AG04449 (cell line): ENCODE data around the gene CDH9.
"Not testable (repeated sequence)": the region's sequence is repeated elsewhere in the genome, so short reads cannot be mapped to it uniquely, and the experiment has no call there.

ENCODE experiments used
- CTCF ChIA-PET: fragments of 350-600 bp; formaldehyde crosslinking; extraction: SDS; loops from one replicate; lab custom pipeline; 2021; ENCODE audit warnings: antibody characterized with exemption; lab: Yijun Ruan, JAX
- POLR2A ChIA-PET: fragments of 400-600, 350-600 bp; formaldehyde crosslinking; extraction: SDS; loops from one replicate; lab custom pipeline; 2020; ENCODE audit warnings: antibody characterized with exemption, inconsistent platforms; lab: Yijun Ruan, JAX
- DNase-seq: peaks from one replicate; pipeline ENCODE4 v3.0.0-alpha.2; 2010; ENCODE audit warnings: low read depth, low spot score
- H3K4me3 ChIP-seq: 2 replicates; pipeline ENCODE4 v1.5.1; 2011; ENCODE audit warnings: low read depth, mild to moderate bottlenecking, control low read depth, low read length
- CTCF ChIP-seq: IDR thresholded peaks from one replicate; pipeline ENCODE4 v1.5.1; 2011; ENCODE audit warnings: mild to moderate bottlenecking, moderate library complexity, low read length, control low read depth, inconsistent platforms; ENCODE audit not compliant: insufficient read depth; ENCODE audit errors: missing control alignments

CDH9 gene

GRCh38 chr5:26877154-26877553 lies 161.2 kb downstream of the CDH9 start:
- no peak overlapping the region for H3K4me3 ChIP-seq
- POLR2A ChIA-PET, result no interaction called here
- CTCF ChIA-PET, result no interaction called here
- no peak for DNase-seq
- TF ChIP-seq CTCF, result no peak

GRCh38 chr5:26872337-26872736 lies 166.0 kb downstream of the CDH9 start:
- no peak overlapping the region for H3K4me3 ChIP-seq
- no peak for TF ChIP-seq CTCF
- ChIA-PET POLR2A (no interaction called here), CTCF (no interaction called here)
- no peak for DNase-seq

DNA sequence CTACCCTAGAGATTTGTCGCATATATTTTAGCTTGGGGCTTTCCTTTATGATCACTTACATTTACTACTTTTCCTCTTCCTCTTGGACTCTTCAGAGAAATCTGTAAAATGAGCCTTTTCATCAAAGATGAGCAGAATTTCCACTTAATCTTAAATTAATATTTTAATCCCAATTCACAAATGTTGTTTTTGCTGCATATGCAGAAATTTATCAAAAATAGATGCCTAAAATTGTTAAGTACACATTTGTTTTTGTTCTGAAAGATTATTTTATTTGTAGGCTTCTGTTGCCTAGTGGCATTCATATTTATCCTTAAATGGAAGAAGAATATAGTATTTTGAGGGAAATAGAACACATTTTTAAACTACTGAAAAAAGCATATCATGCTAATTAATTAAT lies 168.6 kb downstream of the CDH9 start:
- no peak overlapping the region for H3K4me3 ChIP-seq
- CTCF ChIA-PET, result no interaction called here
- DNase-seq, result no peak
- POLR2A ChIA-PET, result no interaction called here
- TF ChIP-seq CTCF, result no peak

DNA sequence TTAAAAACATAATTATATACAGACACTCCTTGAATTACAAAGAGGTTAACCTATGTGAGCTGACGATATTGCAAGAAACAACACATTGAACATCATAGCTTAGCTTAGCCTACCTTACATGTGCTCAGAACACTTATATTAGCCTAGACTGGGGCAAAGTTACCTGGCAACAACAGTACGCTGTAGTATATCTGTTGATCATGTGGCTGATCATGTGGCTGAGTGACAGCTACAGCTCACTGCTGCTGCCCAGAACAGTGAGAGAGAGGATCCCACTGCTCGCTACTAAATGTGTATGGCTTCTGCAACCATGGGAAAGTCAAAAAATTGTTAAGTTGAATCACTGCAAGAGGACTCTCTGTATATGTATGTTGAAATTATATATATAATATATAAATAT lies 169.9 kb downstream of the CDH9 start:
- H3K4me3 ChIP-seq, result no peak overlapping the region
- no peak for DNase-seq
- no peak for TF ChIP-seq CTCF
- ChIA-PET POLR2A (no interaction called here), CTCF (no interaction called here)

- H3K4me3 ChIP-seq, result no peak overlapping the region
- ChIA-PET CTCF (no interaction called here), POLR2A (no interaction called here)
- no peak for TF ChIP-seq CTCF
- DNase-seq, result no peak
Observed at GRCh38 chr5:26864061-26864460, 174.3 kb downstream of the CDH9 start.

GRCh38 chr5:26856238-26856637 lies 182.1 kb downstream of the CDH9 start:
- H3K4me3 ChIP-seq, result no peak overlapping the region
- no peak for DNase-seq
- ChIA-PET CTCF (no interaction called here), POLR2A (no interaction called here)
- TF ChIP-seq CTCF, result no peak

GRCh38 chr5:26852450-26852849 lies 185.9 kb downstream of the CDH9 start:
- DNase-seq, H3K4me3 ChIP-seq, POLR2A ChIA-PET, CTCF ChIA-PET: not testable (repeated sequence)
